Uterus (tissue), 2 donors: ENCODE results near the gene SLC47A2.

ENCODE experiments used
- CTCF ChIP-seq, 4 experiments: fragments of 200-600 bp in 2 of 4; fragments of 450-650 bp in 2 of 4; sonication (generic) in 2 of 4; IDR thresholded peaks; one replicate each; pipeline ENCODE4 v1.5.1; 2016 to 2019; ENCODE audit warnings: antibody characterized with exemption in 4 of 4, mild to moderate bottlenecking in 2 of 4, moderate library complexity in 1 of 4
- POLR2A ChIP-seq, 2 donors: fragments of 450-650 bp; IDR thresholded peaks; one replicate each; pipeline ENCODE4 v1.6.1; 2016; ENCODE audit warnings: antibody characterized with exemption in 2 of 2, mild to moderate bottlenecking in 1 of 2, moderate library complexity in 1 of 2

GRCh38 chr17:19753051-19753509, 36.7 kb upstream of the SLC47A2 start:
- TF ChIP-seq CTCF (IDR thresholded peaks at IDR 0.05) (no peak), POLR2A (IDR thresholded peaks at IDR 0.05) (no peak)
